Measurements from ENCODE around the gene DOK7. TPM values are rescaled to one million over a fixed set of nuclear protein-coding genes. Genes with fewer than 3 reads are reported as not detected.

DOK7 gene
- total RNA-seq, 3 donors from 2014 or later: 1.3 to 3.5 TPM; not detected in 1

DNA sequence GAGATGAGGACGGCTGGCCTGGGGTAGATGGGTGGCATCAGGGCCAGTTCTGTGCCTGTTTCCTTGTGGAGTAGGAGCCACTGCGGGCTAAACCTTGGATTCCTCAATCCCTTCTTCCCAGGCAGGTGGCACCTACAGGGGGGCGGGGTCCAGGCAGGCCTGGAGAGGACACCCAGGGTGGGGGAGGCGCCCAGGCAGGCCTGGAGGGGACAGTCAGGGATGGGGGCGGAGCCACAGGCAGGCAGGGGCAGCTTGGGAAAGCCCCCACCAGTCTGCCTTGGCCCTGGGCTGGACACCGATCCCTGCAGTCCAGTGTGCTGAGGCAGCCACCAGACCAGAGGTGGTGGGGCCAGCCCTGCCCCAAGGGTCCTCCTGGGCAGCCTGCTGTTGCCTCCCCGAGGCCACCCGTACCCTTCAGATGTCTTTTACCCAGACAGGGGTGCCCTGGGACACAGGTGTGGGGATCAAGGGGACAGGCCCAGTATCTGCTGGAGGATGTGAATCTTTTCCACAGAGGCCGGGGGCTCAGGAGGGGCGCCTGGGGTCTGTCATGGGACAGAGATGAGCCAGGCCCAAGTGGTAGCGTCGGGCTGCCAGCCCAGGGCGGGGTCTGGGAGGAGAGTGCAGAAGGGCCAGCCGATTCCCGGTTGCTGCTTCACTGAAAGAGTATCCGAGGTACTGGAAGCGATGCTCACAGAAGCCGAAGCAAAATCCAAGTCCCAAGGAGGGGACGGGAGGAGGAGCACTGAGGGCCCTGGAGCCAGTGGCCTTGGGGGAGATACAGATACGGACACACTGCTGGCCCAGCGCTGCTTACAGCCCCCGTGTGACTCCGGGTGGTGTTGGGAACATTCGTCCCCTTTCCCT lies 34.6 kb downstream of the DOK7 start:
- Histone ChIP-seq H3K27ac (no peak overlapping the region), H3K4me1 (no peaks in the 10 kb centered on the region), H3K36me3 (no peaks in the 10 kb centered on the region), H3K4me3 (no peak overlapping the region), H3K27me3 (peaks cover 0 to 11% of the 10 kb centered on the region in 2 donors), H3K9me3 (no peaks in the 10 kb centered on the region)
- no peak for TF ChIP-seq POLR2A (IDR thresholded peaks at IDR 0.05)
- no peak for TF ChIP-seq POLR2AphosphoS5 (IDR thresholded peaks at IDR 0.05)
- no peak for TF ChIP-seq CTCF (IDR thresholded peaks at IDR 0.05)
- intact Hi-C loops (cut with DNase I; ENCODE audit: low total_unique reads): no loop called here
- no peak for DNase-seq (ENCODE audit: low spot score in 2 of 2)

DNA sequence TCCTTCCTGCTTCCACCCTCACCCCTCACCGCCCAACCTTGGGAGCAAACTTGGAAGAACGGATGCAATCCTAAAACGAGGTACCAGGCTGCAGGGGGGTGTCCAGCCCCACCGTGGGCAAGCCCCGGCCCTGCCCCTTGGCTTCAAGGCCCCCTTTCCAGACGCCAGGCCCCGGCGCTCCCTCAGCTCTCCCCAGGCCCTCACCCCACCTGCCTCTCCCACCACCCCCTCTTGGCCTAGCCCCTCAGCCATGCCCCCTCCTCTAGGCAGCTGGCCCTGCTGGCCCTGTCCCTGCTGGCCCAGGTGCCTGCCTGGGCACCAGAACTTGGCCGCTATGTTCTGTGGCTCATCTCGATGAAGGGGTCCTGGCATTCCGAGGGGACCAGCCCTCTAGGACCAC lies 35.3 kb downstream of the DOK7 start:
- intact Hi-C loops (cut with DNase I; ENCODE audit: low total_unique reads): no loop called here
- DNase-seq (ENCODE audit: low spot score in 2 of 2): no peak
- TF ChIP-seq POLR2AphosphoS5 (IDR thresholded peaks at IDR 0.05) (no peak), CTCF (IDR thresholded peaks at IDR 0.05) (no peak), POLR2A (IDR thresholded peaks at IDR 0.05) (no peak)
- H3K4me3 ChIP-seq: no peak overlapping the region
- H3K9me3 ChIP-seq: no peaks in the 10 kb centered on the region
- H3K4me1 ChIP-seq: no peaks in the 10 kb centered on the region
- peaks cover 0 to 7% of the 10 kb centered on the region in 2 donors for H3K27me3 ChIP-seq
- no peak overlapping the region for H3K27ac ChIP-seq
- no peaks in the 10 kb centered on the region for H3K36me3 ChIP-seq

GRCh38 chr4:3498901-3499510 lies 35.9 kb downstream of the DOK7 start:
- H3K4me1 ChIP-seq: no peaks in the 10 kb centered on the region
- DNase-seq (ENCODE audit: low spot score in 2 of 2): no peak
- H3K4me3 ChIP-seq: no peak overlapping the region
- peaks cover 0 to 7% of the 10 kb centered on the region in 2 donors for H3K27me3 ChIP-seq
- intact Hi-C loops (cut with DNase I; ENCODE audit: low total_unique reads): no loop called here
- no peak overlapping the region for H3K27ac ChIP-seq
- no peaks in the 10 kb centered on the region for H3K36me3 ChIP-seq
- H3K9me3 ChIP-seq: no peaks in the 10 kb centered on the region
- no peak for TF ChIP-seq POLR2A (IDR thresholded peaks at IDR 0.05)
- TF ChIP-seq CTCF (IDR thresholded peaks at IDR 0.05): no peak
- no peak for TF ChIP-seq POLR2AphosphoS5 (IDR thresholded peaks at IDR 0.05)

DNA sequence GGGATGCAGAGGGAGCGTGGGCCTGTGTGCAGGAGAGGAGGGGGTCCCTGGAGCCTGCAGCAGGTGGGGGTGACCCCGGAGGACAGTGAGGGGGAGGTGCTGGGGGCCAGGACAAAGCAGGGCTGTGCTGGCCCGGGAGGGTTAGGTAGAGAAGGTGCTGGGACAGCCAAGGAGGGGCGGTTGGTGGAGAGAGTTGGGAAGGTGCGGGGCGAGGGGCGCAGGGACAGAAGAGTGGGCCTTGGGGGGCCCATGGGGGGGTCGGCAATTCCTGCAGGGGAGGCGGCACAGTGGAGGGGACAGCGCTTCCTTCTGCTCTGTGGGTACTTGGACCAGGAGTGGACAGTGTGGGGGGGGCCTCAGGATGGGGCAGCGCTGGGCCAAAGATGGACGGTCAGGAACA lies 36.6 kb downstream of the DOK7 start:
- TF ChIP-seq CTCF (IDR thresholded peaks at IDR 0.05) (no peak), POLR2AphosphoS5 (IDR thresholded peaks at IDR 0.05) (no peak), POLR2A (IDR thresholded peaks at IDR 0.05) (no peak)
- no peaks in the 10 kb centered on the region for H3K36me3 ChIP-seq
- H3K27ac ChIP-seq: no peak overlapping the region
- no peaks in the 10 kb centered on the region for H3K9me3 ChIP-seq
- H3K4me1 ChIP-seq: no peaks in the 10 kb centered on the region
- intact Hi-C loops (cut with DNase I; ENCODE audit: low total_unique reads): no loop called here
- H3K4me3 ChIP-seq: no peak overlapping the region
- peaks cover 0 to 7% of the 10 kb centered on the region in 2 donors for H3K27me3 ChIP-seq
- DNase-seq (ENCODE audit: low spot score in 2 of 2): no peak

GRCh38 chr4:3500111-3500510 lies 37.0 kb downstream of the DOK7 start:
- Histone ChIP-seq H3K9me3 (no peaks in the 10 kb centered on the region), H3K4me1 (no peaks in the 10 kb centered on the region), H3K4me3 (no peak overlapping the region), H3K27ac (no peak overlapping the region), H3K36me3 (no peaks in the 10 kb centered on the region), H3K27me3 (peaks cover 0 to 7% of the 10 kb centered on the region in 2 donors)
- intact Hi-C loops (cut with DNase I; ENCODE audit: low total_unique reads): no loop called here
- TF ChIP-seq POLR2A (IDR thresholded peaks at IDR 0.05) (no peak), POLR2AphosphoS5 (IDR thresholded peaks at IDR 0.05) (no peak), CTCF (IDR thresholded peaks at IDR 0.05) (no peak)
- DNase-seq (ENCODE audit: low spot score in 2 of 2): no peak

Measured in breast epithelium (tissue), 4 donors.